SK-N-SH treated with all-trans-retinoic acid at 6 μM for 48 hours (cell line): ENCODE results near the gene STK32B.

Source experiments
- BACH2 ChIP-seq: fragments of 250-450 bp; sonication (Bioruptor Pico); IDR thresholded peaks from 2 replicates; pipeline ENCODE4 v1.9.0; 2021; ENCODE audit warnings: mild to moderate bottlenecking, borderline replicate concordance
- ISL1 ChIP-seq: fragments of 250-450 bp; sonication (Bioruptor Pico); IDR thresholded peaks from 2 replicates; pipeline ENCODE4 v2.1.2; 2022; ENCODE audit warnings: mild to moderate bottlenecking, moderate library complexity
- ZFP3 ChIP-seq: fragments of 250-450 bp; sonication (Bioruptor Pico); IDR thresholded peaks from 2 replicates; pipeline ENCODE4 v1.5.0; 2020; ENCODE audit warnings: mild to moderate bottlenecking, moderate library complexity
- ZFP30 ChIP-seq: fragments of 450-650 bp; formaldehyde crosslinking; IDR thresholded peaks from 2 replicates; pipeline ENCODE4 v1.5.0; 2022; ENCODE audit warnings: mild to moderate bottlenecking, moderate library complexity
- ZNF565 ChIP-seq: fragments of 450-650 bp; formaldehyde crosslinking; conservative IDR thresholded peaks from 2 replicates; pipeline ENCODE4 v1.5.0; 2020; ENCODE audit warnings: low read depth, mild to moderate bottlenecking, moderate library complexity
- ZNF70 ChIP-seq: fragments of 450-650 bp; formaldehyde crosslinking; IDR thresholded peaks from 2 replicates; pipeline ENCODE4 v1.5.0; 2020; ENCODE audit warnings: mild to moderate bottlenecking, moderate library complexity
- TF ChIP-seq, protein P1 (sequence below): fragments of 250-450 bp; sonication (Bioruptor Pico); IDR thresholded peaks from 2 replicates; pipeline ENCODE4 v1.5.0; 2020; ENCODE audit warnings: mild to moderate bottlenecking, moderate library complexity
- TF ChIP-seq, protein P2 (sequence below): fragments of 250-450 bp; sonication (Bioruptor Pico); IDR thresholded peaks from 2 replicates; pipeline ENCODE4 v1.8.0; 2020; ENCODE audit warnings: mild to moderate bottlenecking, moderate library complexity, borderline replicate concordance

DNA sequence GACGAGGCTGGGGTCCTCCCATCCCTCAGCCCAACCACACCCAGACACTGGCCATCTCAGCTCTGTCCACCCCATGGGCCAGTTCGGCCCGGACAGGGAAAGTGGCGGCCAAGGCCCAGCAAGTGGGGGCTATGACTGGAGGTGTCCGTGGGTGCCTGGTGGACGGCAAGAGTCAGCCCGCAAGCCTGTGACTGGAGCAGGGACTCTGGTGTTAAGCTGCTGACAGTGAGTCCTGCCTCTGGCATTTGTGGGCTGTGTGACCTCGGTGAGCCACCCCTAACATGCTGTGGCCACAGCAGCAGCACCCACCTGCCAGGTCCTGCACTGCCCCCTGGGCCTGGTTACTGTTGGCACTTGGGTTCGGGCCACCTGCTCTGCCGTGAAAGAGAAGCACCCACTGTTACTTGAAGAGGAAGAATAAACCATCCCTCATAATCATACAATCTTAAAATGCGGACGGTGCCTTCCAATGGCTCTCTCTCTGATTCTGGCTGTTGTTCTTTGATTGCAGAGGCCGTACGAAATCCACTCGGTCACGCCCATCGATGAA is 405.1 kb downstream of the STK32B start:
- TF ChIP-seq ISL1 (CRISPR knock-in tag) (no peak), ZNF565 (no peak), ZNF70 (CRISPR knock-in tag) (no peak), ZFP30 (no peak), BACH2 (no peak), ZFP3 (no peak)
- TF ChIP-seq, protein P1, sequence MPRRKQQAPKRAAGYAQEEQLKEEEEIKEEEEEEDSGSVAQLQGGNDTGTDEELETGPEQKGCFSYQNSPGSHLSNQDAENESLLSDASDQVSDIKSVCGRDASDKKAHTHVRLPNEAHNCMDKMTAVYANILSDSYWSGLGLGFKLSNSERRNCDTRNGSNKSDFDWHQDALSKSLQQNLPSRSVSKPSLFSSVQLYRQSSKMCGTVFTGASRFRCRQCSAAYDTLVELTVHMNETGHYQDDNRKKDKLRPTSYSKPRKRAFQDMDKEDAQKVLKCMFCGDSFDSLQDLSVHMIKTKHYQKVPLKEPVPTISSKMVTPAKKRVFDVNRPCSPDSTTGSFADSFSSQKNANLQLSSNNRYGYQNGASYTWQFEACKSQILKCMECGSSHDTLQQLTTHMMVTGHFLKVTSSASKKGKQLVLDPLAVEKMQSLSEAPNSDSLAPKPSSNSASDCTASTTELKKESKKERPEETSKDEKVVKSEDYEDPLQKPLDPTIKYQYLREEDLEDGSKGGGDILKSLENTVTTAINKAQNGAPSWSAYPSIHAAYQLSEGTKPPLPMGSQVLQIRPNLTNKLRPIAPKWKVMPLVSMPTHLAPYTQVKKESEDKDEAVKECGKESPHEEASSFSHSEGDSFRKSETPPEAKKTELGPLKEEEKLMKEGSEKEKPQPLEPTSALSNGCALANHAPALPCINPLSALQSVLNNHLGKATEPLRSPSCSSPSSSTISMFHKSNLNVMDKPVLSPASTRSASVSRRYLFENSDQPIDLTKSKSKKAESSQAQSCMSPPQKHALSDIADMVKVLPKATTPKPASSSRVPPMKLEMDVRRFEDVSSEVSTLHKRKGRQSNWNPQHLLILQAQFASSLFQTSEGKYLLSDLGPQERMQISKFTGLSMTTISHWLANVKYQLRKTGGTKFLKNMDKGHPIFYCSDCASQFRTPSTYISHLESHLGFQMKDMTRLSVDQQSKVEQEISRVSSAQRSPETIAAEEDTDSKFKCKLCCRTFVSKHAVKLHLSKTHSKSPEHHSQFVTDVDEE (CRISPR knock-in tag), result no peak
- TF ChIP-seq, protein P2, sequence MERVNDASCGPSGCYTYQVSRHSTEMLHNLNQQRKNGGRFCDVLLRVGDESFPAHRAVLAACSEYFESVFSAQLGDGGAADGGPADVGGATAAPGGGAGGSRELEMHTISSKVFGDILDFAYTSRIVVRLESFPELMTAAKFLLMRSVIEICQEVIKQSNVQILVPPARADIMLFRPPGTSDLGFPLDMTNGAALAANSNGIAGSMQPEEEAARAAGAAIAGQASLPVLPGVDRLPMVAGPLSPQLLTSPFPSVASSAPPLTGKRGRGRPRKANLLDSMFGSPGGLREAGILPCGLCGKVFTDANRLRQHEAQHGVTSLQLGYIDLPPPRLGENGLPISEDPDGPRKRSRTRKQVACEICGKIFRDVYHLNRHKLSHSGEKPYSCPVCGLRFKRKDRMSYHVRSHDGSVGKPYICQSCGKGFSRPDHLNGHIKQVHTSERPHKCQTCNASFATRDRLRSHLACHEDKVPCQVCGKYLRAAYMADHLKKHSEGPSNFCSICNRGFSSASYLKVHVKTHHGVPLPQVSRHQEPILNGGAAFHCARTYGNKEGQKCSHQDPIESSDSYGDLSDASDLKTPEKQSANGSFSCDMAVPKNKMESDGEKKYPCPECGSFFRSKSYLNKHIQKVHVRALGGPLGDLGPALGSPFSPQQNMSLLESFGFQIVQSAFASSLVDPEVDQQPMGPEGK (CRISPR knock-in tag), result no peak
